SU-DHL-6 (cell line): ENCODE results near the gene MMEL1.
"Not testable (repeated sequence)": the region's sequence is repeated elsewhere in the genome, so short reads cannot be mapped to it uniquely, and the experiment has no call there.

Experiments used
- H2AFZ ChIP-seq: fragments of 200-600 bp; sonication (generic); 2 replicates; pipeline ENCODE4 v1.6.1; 2014; ENCODE audit warnings: low read depth, mild to moderate bottlenecking, moderate library complexity, mixed read lengths, antibody characterized with exemption, low read length; ENCODE audit not compliant: severe bottlenecking
- H3F3A ChIP-seq: fragments of 200-600 bp; shearing (Covaris generic); 2 replicates; pipeline ENCODE4 v1.6.0; 2016; ENCODE audit warnings: antibody characterized with exemption, mild to moderate bottlenecking; ENCODE audit not compliant: insufficient read depth
- H3K27ac ChIP-seq: fragments of 200-600 bp; sonication (generic); 2 replicates; pipeline ENCODE4 v1.5.1; 2016; ENCODE audit warnings: low read depth, mild to moderate bottlenecking, low read length, moderate library complexity, mixed read lengths
- H3K27me3 ChIP-seq: fragments of 200-600 bp; sonication (generic), shearing (Covaris generic); 2 replicates; pipeline ENCODE4 v1.6.0; 2014; ENCODE audit warnings: mild to moderate bottlenecking, low read length
- H3K36me3 ChIP-seq: fragments of 200-600 bp; sonication (generic); 2 replicates; pipeline ENCODE4 v1.6.1; 2014; ENCODE audit warnings: mild to moderate bottlenecking, low read length, mixed read lengths
- H3K4me2 ChIP-seq: fragments of 300-600, 200-600 bp; shearing (Covaris generic), sonication (generic); 2 replicates; pipeline ENCODE4 v1.6.0; 2014; ENCODE audit warnings: low read length, low read depth, mild to moderate bottlenecking; ENCODE audit not compliant: poor library complexity, severe bottlenecking
- H3K4me3 ChIP-seq: fragments of 200-600 bp; sonication (generic); 2 replicates; pipeline ENCODE4 v1.5.1; 2014; ENCODE audit warnings: antibody characterized with exemption, low read length, mild to moderate bottlenecking, mixed read lengths; ENCODE audit not compliant: insufficient read depth, poor library complexity, severe bottlenecking
- H3K79me2 ChIP-seq: fragments of 200-600 bp; sonication (generic); 2 replicates; pipeline ENCODE4 v1.6.1; 2014; ENCODE audit warnings: mild to moderate bottlenecking, low read length, moderate library complexity; ENCODE audit not compliant: insufficient read depth
- H3K9ac ChIP-seq: fragments of 200-600 bp; sonication (generic); 2 replicates; pipeline ENCODE4 v1.7.0; 2014; ENCODE audit warnings: mild to moderate bottlenecking, low read length
- H3K9me2 ChIP-seq: fragments of 200-600 bp; sonication (generic); replicated peaks from 2 replicates; pipeline ENCODE4 v1.6.1; 2014; ENCODE audit warnings: low read length; ENCODE audit not compliant: insufficient read depth
- H3K9me3 ChIP-seq: fragments of 200-600 bp; sonication (generic); 2 replicates; pipeline ENCODE4 v1.6.1; 2014; ENCODE audit warnings: low read length, mixed read lengths; ENCODE audit not compliant: insufficient read depth
- H4K20me1 ChIP-seq: fragments of 200-600 bp; sonication (generic); 2 replicates; pipeline ENCODE4 v1.6.1; 2014; ENCODE audit warnings: low read depth, mild to moderate bottlenecking, antibody characterized with exemption, low read length, moderate library complexity, mixed read lengths
- EZH2phosphoT487 ChIP-seq: fragments of 200-600 bp; sonication (generic), shearing (Covaris generic); conservative IDR thresholded peaks from 2 replicates; pipeline ENCODE4 v1.6.1; 2018; ENCODE audit warnings: mild to moderate bottlenecking, antibody characterized with exemption, low read length, moderate library complexity, mixed read lengths
- TF ChIP-seq, protein P1 (sequence below): fragments of 200-600 bp; sonication (generic); IDR thresholded peaks from one replicate; pipeline ENCODE4 v1.5.1; 2017; ENCODE audit warnings: antibody characterized with exemption, mild to moderate bottlenecking, low read length, moderate library complexity; ENCODE audit not compliant: insufficient read depth, poor library complexity, severe bottlenecking

MMEL1 gene

GRCh38 chr1:2573250-2573920, 59.4 kb downstream of the MMEL1 start:
- Histone ChIP-seq H3K27me3 (no peaks in the 10 kb centered on the region), H3K79me2 (no peaks in the 10 kb centered on the region), H3K9me3 (no peaks in the 10 kb centered on the region), H3K36me3 (no peaks in the 10 kb centered on the region), H3F3A (no peaks in the 10 kb centered on the region), H3K9ac (no peak overlapping the region), H3K27ac (no peak overlapping the region), H2AFZ (no peak overlapping the region), H3K9me2 (no peaks in the 10 kb centered on the region), H4K20me1 (no peaks in the 10 kb centered on the region), H3K4me3 (no peak overlapping the region), H3K4me2 (no peak overlapping the region)
- TF ChIP-seq EZH2phosphoT487: no peak
- TF ChIP-seq, protein P1, sequence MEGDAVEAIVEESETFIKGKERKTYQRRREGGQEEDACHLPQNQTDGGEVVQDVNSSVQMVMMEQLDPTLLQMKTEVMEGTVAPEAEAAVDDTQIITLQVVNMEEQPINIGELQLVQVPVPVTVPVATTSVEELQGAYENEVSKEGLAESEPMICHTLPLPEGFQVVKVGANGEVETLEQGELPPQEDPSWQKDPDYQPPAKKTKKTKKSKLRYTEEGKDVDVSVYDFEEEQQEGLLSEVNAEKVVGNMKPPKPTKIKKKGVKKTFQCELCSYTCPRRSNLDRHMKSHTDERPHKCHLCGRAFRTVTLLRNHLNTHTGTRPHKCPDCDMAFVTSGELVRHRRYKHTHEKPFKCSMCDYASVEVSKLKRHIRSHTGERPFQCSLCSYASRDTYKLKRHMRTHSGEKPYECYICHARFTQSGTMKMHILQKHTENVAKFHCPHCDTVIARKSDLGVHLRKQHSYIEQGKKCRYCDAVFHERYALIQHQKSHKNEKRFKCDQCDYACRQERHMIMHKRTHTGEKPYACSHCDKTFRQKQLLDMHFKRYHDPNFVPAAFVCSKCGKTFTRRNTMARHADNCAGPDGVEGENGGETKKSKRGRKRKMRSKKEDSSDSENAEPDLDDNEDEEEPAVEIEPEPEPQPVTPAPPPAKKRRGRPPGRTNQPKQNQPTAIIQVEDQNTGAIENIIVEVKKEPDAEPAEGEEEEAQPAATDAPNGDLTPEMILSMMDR: no peak

GRCh38 chr1:2571348-2571747, 61.5 kb downstream of the MMEL1 start:
- no peaks in the 10 kb centered on the region for H3K9me3 ChIP-seq
- H3K9ac ChIP-seq: no peak overlapping the region
- H3K4me3 ChIP-seq: no peak overlapping the region
- no peaks in the 10 kb centered on the region for H3K27me3 ChIP-seq
- H3K36me3 ChIP-seq: no peaks in the 10 kb centered on the region
- H3F3A ChIP-seq: no peaks in the 10 kb centered on the region
- no peaks in the 10 kb centered on the region for H3K79me2 ChIP-seq
- no peak overlapping the region for H3K27ac ChIP-seq
- no peaks in the 10 kb centered on the region for H4K20me1 ChIP-seq
- no peak overlapping the region for H2AFZ ChIP-seq
- H3K4me2 ChIP-seq: no peak overlapping the region
- H3K9me2 ChIP-seq: no peaks in the 10 kb centered on the region
- TF ChIP-seq, protein P1: no peak
- TF ChIP-seq EZH2phosphoT487: no peak

GRCh38 chr1:2570332-2570731, 62.5 kb downstream of the MMEL1 start:
- H3K9me2 ChIP-seq: no peaks in the 10 kb centered on the region
- H3K27ac ChIP-seq: no peak overlapping the region
- no peaks in the 10 kb centered on the region for H3K36me3 ChIP-seq
- H3K9me3 ChIP-seq: no peaks in the 10 kb centered on the region
- H3K79me2 ChIP-seq: no peaks in the 10 kb centered on the region
- H2AFZ ChIP-seq: no peak overlapping the region
- no peak overlapping the region for H3K4me3 ChIP-seq
- TF ChIP-seq, protein P1: no peak
- no peak for TF ChIP-seq EZH2phosphoT487
- H3K27me3 ChIP-seq: no peaks in the 10 kb centered on the region
- H4K20me1 ChIP-seq: no peaks in the 10 kb centered on the region
- no peak overlapping the region for H3K9ac ChIP-seq
- H3F3A ChIP-seq: no peaks in the 10 kb centered on the region
- H3K4me2 ChIP-seq: no peak overlapping the region

DNA sequence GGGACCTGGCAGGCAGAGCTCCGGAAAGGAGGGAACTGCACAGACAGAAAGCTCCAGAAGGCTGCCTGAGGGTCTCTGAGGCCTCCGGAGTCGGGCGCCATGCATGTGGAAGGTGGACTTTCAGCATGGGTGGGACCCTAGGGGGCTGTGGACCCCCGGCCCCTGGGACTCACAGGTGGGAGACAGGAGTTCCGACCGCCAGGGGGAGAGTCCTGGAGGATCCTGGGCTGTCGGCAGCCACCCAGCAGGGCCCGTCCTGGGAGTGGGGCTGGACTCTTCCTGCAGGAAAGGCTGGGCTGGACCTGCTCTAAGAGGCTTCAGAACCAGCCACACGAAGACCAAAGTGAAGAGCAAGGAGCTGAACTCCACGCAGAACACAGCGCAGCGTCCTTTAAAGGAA, 63.1 kb downstream of the MMEL1 start:
- H3K4me2 ChIP-seq, H3K9me2 ChIP-seq, H2AFZ ChIP-seq, H3K9ac ChIP-seq, H3K4me3 ChIP-seq, H3K79me2 ChIP-seq, H3F3A ChIP-seq, H3K27me3 ChIP-seq, H4K20me1 ChIP-seq, H3K9me3 ChIP-seq, H3K27ac ChIP-seq, H3K36me3 ChIP-seq: not testable (repeated sequence)
